SK-N-SH treated with all-trans-retinoic acid at 6 μM for 48 hours (cell line): ENCODE results near the gene KCNMB2.

Experiments used
- ATAC-seq: fragments of 200-7000 bp; cut with Tn5 transposase; 3 replicates; pipeline ENCODE4 v1.9.1; 2020; ENCODE audit warnings: mild to moderate bottlenecking, moderate library complexity
- BACH2 ChIP-seq: fragments of 250-450 bp; sonication (Bioruptor Pico); IDR thresholded peaks from 2 replicates; pipeline ENCODE4 v1.9.0; 2021; ENCODE audit warnings: mild to moderate bottlenecking, borderline replicate concordance
- CSRNP3 ChIP-seq: fragments of 250-450 bp; sonication (Bioruptor Pico); IDR thresholded peaks from 2 replicates; pipeline ENCODE4 v1.5.1; 2021; ENCODE audit warnings: mild to moderate bottlenecking, moderate library complexity
- ESRRG ChIP-seq: fragments of 250-450 bp; sonication (Bioruptor Pico); IDR thresholded peaks from 2 replicates; pipeline ENCODE4 v1.6.1; 2021; ENCODE audit warnings: mild to moderate bottlenecking
- GLIS3 ChIP-seq: fragments of 250-450 bp; sonication (Bioruptor Pico); IDR thresholded peaks from 2 replicates; pipeline ENCODE4 v1.5.0; 2020; ENCODE audit warnings: mild to moderate bottlenecking, moderate library complexity
- OSR1 ChIP-seq: fragments of 250-450 bp; sonication (Bioruptor Pico); IDR thresholded peaks from 2 replicates; pipeline ENCODE4 v1.8.0; 2022; ENCODE audit warnings: moderate library complexity, mild to moderate bottlenecking, inconsistent platforms
- PATZ1 ChIP-seq: fragments of 250-450 bp; sonication (Bioruptor Pico); IDR thresholded peaks from 2 replicates; pipeline ENCODE4 v1.8.0; 2020; ENCODE audit warnings: mild to moderate bottlenecking, moderate library complexity, borderline replicate concordance
- POU6F1 ChIP-seq: fragments of 250-450 bp; sonication (Bioruptor Pico); IDR thresholded peaks from 2 replicates; pipeline ENCODE4 v1.8.0; 2021; ENCODE audit warnings: low read depth, mild to moderate bottlenecking, moderate library complexity, borderline replicate concordance
- PPARA ChIP-seq: fragments of 250-450 bp; sonication (Bioruptor Pico); IDR thresholded peaks from 2 replicates; pipeline ENCODE4 v1.5.0; 2020; ENCODE audit warnings: mild to moderate bottlenecking, borderline replicate concordance
- TOX ChIP-seq: fragments of 250-450 bp; sonication (Bioruptor Pico); IDR thresholded peaks from 2 replicates; pipeline ENCODE4 v1.8.0; 2021; ENCODE audit warnings: mild to moderate bottlenecking, moderate library complexity, borderline replicate concordance
- TSHZ2 ChIP-seq: fragments of 250-450 bp; sonication (Bioruptor Pico); IDR thresholded peaks from 2 replicates; pipeline ENCODE4 v1.5.0; 2020; ENCODE audit warnings: mild to moderate bottlenecking, moderate library complexity
- ZFP3 ChIP-seq: fragments of 250-450 bp; sonication (Bioruptor Pico); IDR thresholded peaks from 2 replicates; pipeline ENCODE4 v1.5.0; 2020; ENCODE audit warnings: mild to moderate bottlenecking, moderate library complexity
- ZFP30 ChIP-seq: fragments of 450-650 bp; formaldehyde crosslinking; IDR thresholded peaks from 2 replicates; pipeline ENCODE4 v1.5.0; 2022; ENCODE audit warnings: mild to moderate bottlenecking, moderate library complexity
- ZNF565 ChIP-seq: fragments of 450-650 bp; formaldehyde crosslinking; conservative IDR thresholded peaks from 2 replicates; pipeline ENCODE4 v1.5.0; 2020; ENCODE audit warnings: low read depth, mild to moderate bottlenecking, moderate library complexity
- ZNF70 ChIP-seq: fragments of 450-650 bp; formaldehyde crosslinking; IDR thresholded peaks from 2 replicates; pipeline ENCODE4 v1.5.0; 2020; ENCODE audit warnings: mild to moderate bottlenecking, moderate library complexity
- ZNF8 ChIP-seq: fragments of 450-650 bp; formaldehyde crosslinking; IDR thresholded peaks from 2 replicates; pipeline ENCODE4 v1.5.0; 2020; ENCODE audit warnings: mild to moderate bottlenecking, moderate library complexity

Gene KCNMB2

GRCh38 chr3:178583963-178584575 lies 47.8 kb downstream of the KCNMB2 start:
- TF ChIP-seq BACH2 (no peak), CSRNP3 (CRISPR knock-in tag) (no peak), ZNF565 (CRISPR knock-in tag) (no peak)
- ATAC-seq = no peak

GRCh38 chr3:178584722-178585380 lies 48.6 kb downstream of the KCNMB2 start:
- ATAC-seq = no peak
- no peak for TF ChIP-seq ZNF70
- no peak for TF ChIP-seq ZFP3 (CRISPR knock-in tag)
- TF ChIP-seq BACH2 = no peak
- TF ChIP-seq PATZ1 (CRISPR knock-in tag) = no peak
- TF ChIP-seq OSR1 (CRISPR knock-in tag) = no peak
- no peak for TF ChIP-seq CSRNP3 (CRISPR knock-in tag)

GRCh38 chr3:178585454-178585853 lies 49.2 kb downstream of the KCNMB2 start:
- no peak for ATAC-seq
- no peak for TF ChIP-seq ZNF8 (CRISPR knock-in tag)
- no peak for TF ChIP-seq GLIS3 (CRISPR knock-in tag)
- no peak for TF ChIP-seq CSRNP3 (CRISPR knock-in tag)
- no peak for TF ChIP-seq ZNF70
- TF ChIP-seq BACH2 = no peak
- no peak for TF ChIP-seq POU6F1
- no peak for TF ChIP-seq OSR1 (CRISPR knock-in tag)
- no peak for TF ChIP-seq ZNF565 (CRISPR knock-in tag)
- no peak for TF ChIP-seq TOX (CRISPR knock-in tag)
- no peak for TF ChIP-seq ESRRG
- TF ChIP-seq TSHZ2 (CRISPR knock-in tag) = no peak
- TF ChIP-seq ZFP30 (CRISPR knock-in tag) = no peak
- no peak for TF ChIP-seq PPARA (CRISPR knock-in tag)

GRCh38 chr3:178586076-178586475 lies 49.8 kb downstream of the KCNMB2 start:
- ATAC-seq = no peak

More at GRCh38 chr3:178586076-178586475, 49.8 kb downstream of the KCNMB2 start:
- no peak for TF ChIP-seq GLIS3 (CRISPR knock-in tag)
